SK-N-SH (cell line): ENCODE results near the gene TMCO6. TPM values are rescaled to one million over a fixed set of nuclear protein-coding genes. Genes with fewer than 3 reads are reported as not detected.

Source experiments
- CTCF ChIA-PET: fragments of 300-600, 350-600 bp; formaldehyde crosslinking; extraction: SDS; loops from one replicate; lab custom pipeline; 2021; lab: Yijun Ruan, JAX
- POLR2A ChIA-PET: fragments of 350-600 bp; sonication (Branson Sonifier 250); formaldehyde crosslinking; extraction: SDS; loops from one replicate; lab custom pipeline; 2020; ENCODE audit warnings: antibody characterized with exemption, inconsistent platforms; lab: Yijun Ruan, JAX
- DNase-seq: peaks from one replicate; pipeline ENCODE4 v3.0.0; 2012
- H2AFZ ChIP-seq: fragments of 200-600 bp; sonication (generic); 2 replicates; pipeline ENCODE4 v1.8.1; 2016; ENCODE audit warnings: antibody characterized with exemption, mild to moderate bottlenecking, low read depth
- H3F3A ChIP-seq: fragments of 200-600 bp; sonication (generic); replicated peaks from 2 replicates; pipeline ENCODE3; 2016; ENCODE audit warnings: antibody characterized with exemption, mild to moderate bottlenecking; ENCODE audit not compliant: insufficient read depth
- H3K27ac ChIP-seq, 2 experiments: fragments of 200-500 bp in 1 of 2; fragments of 200-600 bp in 1 of 2; sonication (Bioruptor generic) in 1 of 2; sonication (generic), shearing (Covaris generic) in 1 of 2; 2 replicates each; pipeline versions ENCODE4 v1.5.1 to v1.6.1; 2014 to 2016; ENCODE audit warnings: low read depth in 2 of 2, inconsistent platforms in 1 of 2, low read length in 1 of 2, mild to moderate bottlenecking in 1 of 2, mixed read lengths in 1 of 2
- H3K27me3 ChIP-seq: fragments of 200-600 bp; sonication (generic), shearing (Covaris generic); 2 replicates; pipeline ENCODE4 v1.6.1; 2016; ENCODE audit warnings: mixed run types; ENCODE audit not compliant: insufficient read depth
- H3K36me3 ChIP-seq, 2 experiments: fragments of 200-500 bp in 1 of 2; fragments of 200-600 bp in 1 of 2; sonication (Bioruptor generic) in 1 of 2; sonication (generic) in 1 of 2; replicated peaks in 1 of 2; 2 replicates each; pipeline versions ENCODE3 to v1.5.1; 2014 to 2016; ENCODE audit warnings: low read length in 1 of 2, mild to moderate bottlenecking in 1 of 2; ENCODE audit not compliant: insufficient read depth in 2 of 2, control insufficient read depth in 1 of 2
- H3K4me1 ChIP-seq, 2 experiments: fragments of 200-500 bp in 1 of 2; fragments of 200-600 bp in 1 of 2; sonication (Bioruptor generic) in 1 of 2; sonication (generic), shearing (Covaris generic) in 1 of 2; 2 replicates each; pipeline versions ENCODE4 v1.5.1 to v1.6.1; 2014 to 2016; ENCODE audit warnings: low read depth in 1 of 2, low read length in 1 of 2, mixed run types in 1 of 2; ENCODE audit not compliant: insufficient read depth in 2 of 2, control insufficient read depth in 1 of 2
- H3K4me2 ChIP-seq: fragments of 200-600 bp; sonication (generic), shearing (Covaris generic); 2 replicates; pipeline ENCODE4 v1.6.1; 2017; ENCODE audit warnings: mixed run types
- H3K4me3 ChIP-seq, 2 experiments: fragments of 200-500 bp in 1 of 2; fragments of 200-600 bp in 1 of 2; sonication (Bioruptor generic) in 1 of 2; sonication (generic), shearing (Covaris generic) in 1 of 2; 2 replicates each; pipeline versions ENCODE4 v1.5.1 to v1.8.1; 2014 to 2016; ENCODE audit warnings: low read depth in 2 of 2, inconsistent platforms in 1 of 2, low read length in 1 of 2, mild to moderate bottlenecking in 1 of 2, mixed read lengths in 1 of 2, moderate library complexity in 1 of 2
- H3K79me2 ChIP-seq: fragments of 200-600 bp; sonication (generic); 2 replicates; pipeline ENCODE4 v1.8.1; 2017; ENCODE audit warnings: mild to moderate bottlenecking; ENCODE audit not compliant: insufficient read depth
- H3K9ac ChIP-seq: fragments of 200-600 bp; sonication (generic); 2 replicates; pipeline ENCODE4 v1.6.1; 2017; ENCODE audit warnings: mixed run types
- H3K9me2 ChIP-seq: fragments of 200-600 bp; sonication (generic); 2 replicates; pipeline ENCODE4 v1.6.1; 2017; ENCODE audit warnings: mixed run types
- H3K9me3 ChIP-seq: fragments of 200-600 bp; sonication (generic); 2 replicates; pipeline ENCODE4 v1.6.1; 2017; ENCODE audit warnings: mixed run types, mild to moderate bottlenecking, moderate library complexity
- H4K20me1 ChIP-seq: fragments of 200-600 bp; sonication (generic); 2 replicates; pipeline ENCODE4 v1.6.1; 2017; ENCODE audit warnings: mild to moderate bottlenecking, mixed run types; ENCODE audit not compliant: insufficient read depth
- CHD2 ChIP-seq: fragments of 150-350 bp; IDR thresholded peaks from 2 replicates; pipeline ENCODE4 v1.6.1; 2018; ENCODE audit warnings: low read length; ENCODE audit not compliant: partially characterized antibody
- ELF1 ChIP-seq: IDR thresholded peaks from 2 replicates; pipeline ENCODE4 v1.4.0; 2012
- FOSL2 ChIP-seq: IDR thresholded peaks from 2 replicates; pipeline ENCODE4 v1.4.0; 2012; ENCODE audit warnings: low read depth, mild to moderate bottlenecking, moderate library complexity, borderline replicate concordance
- FOXJ3 ChIP-seq: sonication (generic); formaldehyde crosslinking; IDR thresholded peaks from 2 replicates; pipeline ENCODE4 v1.5.1; 2020; ENCODE audit warnings: mild to moderate bottlenecking, missing genetic modification reagents
- FOXM1 ChIP-seq: IDR thresholded peaks from 2 replicates; pipeline ENCODE4 v1.4.0; 2012; ENCODE audit warnings: low read depth, mild to moderate bottlenecking
- GABPA ChIP-seq: IDR thresholded peaks from 2 replicates; pipeline ENCODE4 v1.4.0; 2012; ENCODE audit warnings: low read depth, mild to moderate bottlenecking
- GATA2 ChIP-seq: sonication (generic); formaldehyde crosslinking; IDR thresholded peaks from 2 replicates; pipeline ENCODE4 v1.5.0; 2020; ENCODE audit warnings: mild to moderate bottlenecking, missing genetic modification reagents
- IRF3 ChIP-seq: fragments of 150-350 bp; IDR thresholded peaks from 2 replicates; pipeline ENCODE4 v1.6.1; 2016; ENCODE audit warnings: mild to moderate bottlenecking, low read depth, low read length
- JUND ChIP-seq: IDR thresholded peaks from 2 replicates; pipeline ENCODE4 v1.4.0; 2012
- MEF2A ChIP-seq: IDR thresholded peaks from 2 replicates; pipeline ENCODE4 v1.4.0; 2012; ENCODE audit warnings: low read depth, borderline replicate concordance
- MXI1 ChIP-seq: IDR thresholded peaks from 2 replicates; pipeline ENCODE4 v1.6.1; 2012; ENCODE audit warnings: mild to moderate bottlenecking, low read depth, low read length, improper control_type of control experiment
- NRF1 ChIP-seq: IDR thresholded peaks from 2 replicates; pipeline ENCODE4 v1.6.1; 2012; ENCODE audit warnings: low read depth, mild to moderate bottlenecking, low read length
- RXRA ChIP-seq: IDR thresholded peaks from 2 replicates; pipeline ENCODE4 v1.4.0; 2012; ENCODE audit warnings: low read depth, mild to moderate bottlenecking, borderline replicate concordance
- SMC3 ChIP-seq: IDR thresholded peaks from 2 replicates; pipeline ENCODE4 v1.6.1; 2012; ENCODE audit warnings: low read depth, low read length, improper control_type of control experiment
- TAF1 ChIP-seq: IDR thresholded peaks from 2 replicates; pipeline ENCODE4 v1.6.1; 2012; ENCODE audit warnings: low read depth, mild to moderate bottlenecking, low read length, moderate library complexity, borderline replicate concordance
- TCF12 ChIP-seq: IDR thresholded peaks from 2 replicates; pipeline ENCODE4 v1.4.0; 2012
- TEAD4 ChIP-seq: IDR thresholded peaks from 2 replicates; pipeline ENCODE4 v1.4.0; 2012; ENCODE audit warnings: mild to moderate bottlenecking, borderline replicate concordance; ENCODE audit not compliant: insufficient read depth
- USF1 ChIP-seq: IDR thresholded peaks from 2 replicates; pipeline ENCODE4 v1.4.0; 2012; ENCODE audit warnings: low read depth, borderline replicate concordance
- YY1 ChIP-seq: IDR thresholded peaks from 2 replicates; pipeline ENCODE4 v1.4.0; 2012; ENCODE audit warnings: low read depth, mild to moderate bottlenecking
- ZBTB33 ChIP-seq: IDR thresholded peaks from 2 replicates; pipeline ENCODE4 v1.4.0; 2012; ENCODE audit warnings: low read depth, borderline replicate concordance
- WGBS: methylation state at CpG from one replicate; pipeline ENCODE4 v1.1.6; 2017; ENCODE audit warnings: low lambda C conversion rate; 5-methylcytosine and 5-hydroxymethylcytosine counted together
- polyA plus RNA-seq, 3 experiments: library from polyadenylated mRNA; depleted of rRNA; stranded (reverse); fragments of >200 nt; gene quantifications; 2 replicates each; pipeline ENCODE4 v1.2.3, GENCODE V29; 2012

Gene TMCO6
- polyA plus RNA-seq, 1 of the 3 experiments (the other 2 are of a cell fraction) = 27.7 TPM

GRCh38 chr5:140628711-140629110 lies 10.5 kb upstream of the TMCO6 start (continued):
- TF ChIP-seq IRF3 (no peak), CHD2 (no peak)

GRCh38 chr5:140630292-140631035 lies 8.8 kb upstream of the TMCO6 start:
- Histone ChIP-seq H3K4me2 (no peak overlapping the region), H3K27me3 (no peaks in the 10 kb centered on the region), H3K9ac (no peak overlapping the region), H3K27ac (no peak overlapping the region), H2AFZ (no peak overlapping the region), H3K79me2 (no peaks in the 10 kb centered on the region), H4K20me1 (no peaks in the 10 kb centered on the region), H3K4me3 (no peak overlapping the region), H3K9me2 (no peaks in the 10 kb centered on the region), H3F3A (no peaks in the 10 kb centered on the region), H3K36me3 (no peaks in the 10 kb centered on the region), H3K9me3 (no peaks in the 10 kb centered on the region), H3K4me1 (no peaks in the 10 kb centered on the region)
- no peak for DNase-seq
- TF ChIP-seq MXI1 (no peak), GABPA (no peak), FOXM1 (no peak), SMC3 (no peak), ELF1 (no peak), FOXJ3 (no peak), TCF12 (no peak), YY1 (no peak), TAF1 (no peak), ZBTB33 (no peak), NRF1 (no peak), RXRA (no peak), FOSL2 (no peak), GATA2 (no peak), IRF3 (no peak), TEAD4 (no peak), USF1 (no peak), MEF2A (no peak), JUND (no peak)
- POLR2A ChIA-PET = interaction anchor here (0.6 kb wide), 1 partner anchor 18 kb away, joined by 3 read pairs; no protein-coding TSS in a partner anchor
- WGBS = 43% methylated on average over 2 of the region's 2 CpGs
- CTCF ChIA-PET = interaction anchor here (1.1 to 1.5 kb wide), 2 partner anchors 8 to 9 kb away, joined by 3 to 5 read pairs; no protein-coding TSS in a partner anchor
